Heart left ventricle (tissue), 13 donors: ENCODE data around the gene MGMT.

Source experiments
- POLR2A ChIP-seq, 2 donors: fragments of 450-650 bp; IDR thresholded peaks; one replicate each; pipeline ENCODE4 v1.6.1; 2017; ENCODE audit warnings: antibody characterized with exemption in 2 of 2, mild to moderate bottlenecking in 2 of 2, moderate library complexity in 2 of 2
- TF ChIP-seq, protein P1 (sequence below), 12 donors: fragments of 200-600 bp; sonication (generic) in 4 of 12; IDR thresholded peaks; one replicate each; pipeline versions ENCODE4 v1.5.0 to v1.8.0; 2018 to 2022; ENCODE audit warnings: antibody characterized with exemption in 12 of 12, mild to moderate bottlenecking in 5 of 12
- donor health status: ischemic (EF 13 %, LVEDD 7.1; RV severe dilation, severe dysfunction).
- donor health status: DM: no; HTN: yes; CAD: no.
- donor health status: DM: no; HTN: no; CAD: no.
- donor health status: ischemic (EF 25% LVEDD 6.9; RV normal size, moderate dysfunction).
- donor health status: ischemic (EF 25% LVEDD 5.7; RV mildly dilated, moderate dysfunction).
- donor health status: ischemic (EF 35%, LVEDD 5.7; RV mildly dilated, moderate dysfunction).
- donor health status: nonischemic (EF 11% LVEDD 7.7; RV severe dilation, severe dysfunction).
- donor health status: DM: yes; HTN: yes; CAD: no.
- donor health status: PGD.
- donor health status: ischemic (EF 29% LVEDD 5.4; RV normal size, mild dysfunction).
- donor health status: nonischemic (EF 23%, LVEDD 6.1; RV moderate dilation, normal function).

DNA sequence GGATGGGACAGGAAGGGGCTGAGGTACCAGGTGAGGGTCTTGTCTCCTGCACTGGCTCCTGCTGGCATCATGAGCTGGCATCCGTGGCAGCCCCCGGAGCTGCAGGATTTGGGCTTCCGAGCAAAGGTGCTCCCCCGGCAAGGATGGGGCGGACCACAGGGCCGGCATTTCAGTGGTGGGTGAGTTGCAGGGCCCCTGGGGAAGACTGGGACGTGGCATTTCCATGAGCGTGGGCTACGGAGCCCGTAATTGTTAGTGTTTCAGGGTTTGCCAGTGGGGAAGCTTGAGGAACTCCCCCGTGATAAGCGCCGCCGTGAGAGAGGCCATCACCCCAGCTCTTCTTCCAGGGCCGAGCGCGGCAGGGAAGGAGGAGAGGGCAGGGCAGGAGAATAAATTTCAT lies 235.6 kb downstream of the MGMT start:
- TF ChIP-seq, protein P1, sequence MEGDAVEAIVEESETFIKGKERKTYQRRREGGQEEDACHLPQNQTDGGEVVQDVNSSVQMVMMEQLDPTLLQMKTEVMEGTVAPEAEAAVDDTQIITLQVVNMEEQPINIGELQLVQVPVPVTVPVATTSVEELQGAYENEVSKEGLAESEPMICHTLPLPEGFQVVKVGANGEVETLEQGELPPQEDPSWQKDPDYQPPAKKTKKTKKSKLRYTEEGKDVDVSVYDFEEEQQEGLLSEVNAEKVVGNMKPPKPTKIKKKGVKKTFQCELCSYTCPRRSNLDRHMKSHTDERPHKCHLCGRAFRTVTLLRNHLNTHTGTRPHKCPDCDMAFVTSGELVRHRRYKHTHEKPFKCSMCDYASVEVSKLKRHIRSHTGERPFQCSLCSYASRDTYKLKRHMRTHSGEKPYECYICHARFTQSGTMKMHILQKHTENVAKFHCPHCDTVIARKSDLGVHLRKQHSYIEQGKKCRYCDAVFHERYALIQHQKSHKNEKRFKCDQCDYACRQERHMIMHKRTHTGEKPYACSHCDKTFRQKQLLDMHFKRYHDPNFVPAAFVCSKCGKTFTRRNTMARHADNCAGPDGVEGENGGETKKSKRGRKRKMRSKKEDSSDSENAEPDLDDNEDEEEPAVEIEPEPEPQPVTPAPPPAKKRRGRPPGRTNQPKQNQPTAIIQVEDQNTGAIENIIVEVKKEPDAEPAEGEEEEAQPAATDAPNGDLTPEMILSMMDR (IDR thresholded peaks at IDR 0.05) = no peak
- no peak for TF ChIP-seq POLR2A (IDR thresholded peaks at IDR 0.05)
